VCaP (cell line): ENCODE data around the gene NFE2L2.
"Not testable (repeated sequence)": the region's sequence is repeated elsewhere in the genome, so short reads cannot be mapped to it uniquely, and the experiment has no call there.

Experiments
- H3K27ac ChIP-seq: fragments of 450-650 bp; 2 replicates; pipeline ENCODE4 v1.5.1; 2017
- CTCF ChIP-seq: fragments of 450-650 bp; conservative IDR thresholded peaks from 2 replicates; pipeline ENCODE4 v1.5.1; 2017; ENCODE audit warnings: mild to moderate bottlenecking, moderate library complexity

Gene NFE2L2

GRCh38 chr2:177254433-177255226 is 9.9 kb downstream of the NFE2L2 start:
- no peak overlapping the region for H3K27ac ChIP-seq

GRCh38 chr2:177253704-177254103 is 10.8 kb downstream of the NFE2L2 start:
- H3K27ac ChIP-seq = no peak overlapping the region
- no peak for TF ChIP-seq CTCF

More at GRCh38 chr2:177254433-177255226, 9.9 kb downstream of the NFE2L2 start:
- peak; percentile 33 for TF ChIP-seq CTCF

- H3K27ac ChIP-seq = no peak overlapping the region
- TF ChIP-seq CTCF = no peak
Observed at GRCh38 chr2:177252808-177253531, 11.6 kb downstream of the NFE2L2 start.

GRCh38 chr2:177251165-177251542 is 13.4 kb downstream of the NFE2L2 start:
- no peak overlapping the region for H3K27ac ChIP-seq
- TF ChIP-seq CTCF = no peak

GRCh38 chr2:177250461-177250860 is 14.1 kb downstream of the NFE2L2 start:
- no peak overlapping the region for H3K27ac ChIP-seq

GRCh38 chr2:177249038-177249437 is 15.5 kb downstream of the NFE2L2 start:
- TF ChIP-seq CTCF = no peak
- no peak overlapping the region for H3K27ac ChIP-seq

More at GRCh38 chr2:177250461-177250860, 14.1 kb downstream of the NFE2L2 start:
- no peak for TF ChIP-seq CTCF

GRCh38 chr2:177247693-177248262 is 16.7 kb downstream of the NFE2L2 start:
- H3K27ac ChIP-seq = no peak overlapping the region
- no peak for TF ChIP-seq CTCF

GRCh38 chr2:177246523-177247030 is 17.9 kb downstream of the NFE2L2 start:
- H3K27ac ChIP-seq = not testable (repeated sequence)
